Parathyroid adenoma (tissue), 2 donors: ENCODE data around the gene SORCS3.

Source experiments
- H2AFZ ChIP-seq: fragments of 300-600 bp; sonication (generic); one replicate; pipeline ENCODE4 v1.7.0; 2017; ENCODE audit warnings: antibody characterized with exemption, mild to moderate bottlenecking
- H3K27ac ChIP-seq: fragments of 300-600 bp; sonication (generic); one replicate; pipeline ENCODE4 v1.7.0; 2017
- H3K27me3 ChIP-seq: fragments of 300-600 bp; sonication (generic); one replicate; pipeline ENCODE4 v1.7.0; 2017; ENCODE audit warnings: low read length; ENCODE audit not compliant: control insufficient read depth, insufficient read depth
- H3K36me3 ChIP-seq: fragments of 300-600 bp; sonication (generic); one replicate; pipeline ENCODE4 v1.7.0; 2017; ENCODE audit warnings: low read length; ENCODE audit not compliant: control insufficient read depth, insufficient read depth
- H3K4me1 ChIP-seq: fragments of 300-600 bp; sonication (generic); one replicate; pipeline ENCODE4 v1.7.0; 2017; ENCODE audit warnings: control low read depth
- H3K4me2 ChIP-seq: fragments of 300-600 bp; sonication (generic); one replicate; pipeline ENCODE4 v1.7.0; 2017; ENCODE audit warnings: low read length
- H3K4me3 ChIP-seq: fragments of 300-600 bp; sonication (generic); one replicate; pipeline ENCODE4 v1.7.0; 2017; ENCODE audit warnings: low read depth, low read length
- H3K79me2 ChIP-seq: fragments of 300-600 bp; sonication (generic); one replicate; pipeline ENCODE4 v1.7.0; 2017; ENCODE audit warnings: control low read depth
- H3K9ac ChIP-seq: fragments of 300-600 bp; sonication (generic); one replicate; pipeline ENCODE4 v1.7.0; 2017; ENCODE audit warnings: mild to moderate bottlenecking
- H3K9me3 ChIP-seq: fragments of 300-600 bp; sonication (generic); one replicate; pipeline ENCODE4 v1.7.0; 2017; ENCODE audit warnings: low read length; ENCODE audit not compliant: control insufficient read depth
- CTCF ChIP-seq: fragments of 300-600 bp; sonication (generic); IDR thresholded peaks from one replicate; pipeline ENCODE4 v1.7.0; 2017; ENCODE audit warnings: antibody characterized with exemption, mild to moderate bottlenecking
- donor health status: primary hyperparathyroidism.

The SORCS3 gene

GRCh38 chr10:105239311-105240219, 598.5 kb downstream of the SORCS3 start:
- Histone ChIP-seq H3K27ac (no peak overlapping the region), H2AFZ (no peak overlapping the region), H3K9me3 (no peaks in the 10 kb centered on the region), H3K27me3 (no peaks in the 10 kb centered on the region), H3K9ac (no peak overlapping the region), H3K4me1 (no peaks in the 10 kb centered on the region), H3K79me2 (no peaks in the 10 kb centered on the region), H3K36me3 (no peaks in the 10 kb centered on the region), H3K4me3 (no peak overlapping the region), H3K4me2 (no peak overlapping the region)
- TF ChIP-seq CTCF = no peak

GRCh38 chr10:105241254-105241653, 600.2 kb downstream of the SORCS3 start:
- no peak for TF ChIP-seq CTCF
- Histone ChIP-seq H2AFZ (no peak overlapping the region), H3K4me1 (no peaks in the 10 kb centered on the region), H3K4me2 (no peak overlapping the region), H3K9me3 (no peaks in the 10 kb centered on the region), H3K9ac (no peak overlapping the region), H3K79me2 (no peaks in the 10 kb centered on the region), H3K4me3 (no peak overlapping the region), H3K36me3 (no peaks in the 10 kb centered on the region), H3K27me3 (no peaks in the 10 kb centered on the region), H3K27ac (no peak overlapping the region)

- Histone ChIP-seq H3K4me2 (no peak overlapping the region), H3K4me1 (no peaks in the 10 kb centered on the region), H3K36me3 (no peaks in the 10 kb centered on the region), H3K27me3 (no peaks in the 10 kb centered on the region), H3K4me3 (no peak overlapping the region), H3K79me2 (no peaks in the 10 kb centered on the region), H3K27ac (no peak overlapping the region), H3K9ac (no peak overlapping the region), H2AFZ (no peak overlapping the region), H3K9me3 (no peaks in the 10 kb centered on the region)
- TF ChIP-seq CTCF = no peak
Observed at GRCh38 chr10:105243381-105243780, 602.3 kb downstream of the SORCS3 start.

GRCh38 chr10:105243825-105244224, 602.7 kb downstream of the SORCS3 start:
- no peak for TF ChIP-seq CTCF
- Histone ChIP-seq H3K79me2 (no peaks in the 10 kb centered on the region), H2AFZ (no peak overlapping the region)

More at GRCh38 chr10:105243825-105244224, 602.7 kb downstream of the SORCS3 start:
- Histone ChIP-seq H3K27me3 (no peaks in the 10 kb centered on the region), H3K9ac (no peak overlapping the region), H3K4me3 (no peak overlapping the region), H3K9me3 (no peaks in the 10 kb centered on the region), H3K36me3 (no peaks in the 10 kb centered on the region), H3K4me1 (no peaks in the 10 kb centered on the region), H3K4me2 (no peak overlapping the region), H3K27ac (no peak overlapping the region)
